NCI-H510A (cell line): Measurements from ENCODE around the gene RAB27B.
A peak's percentile ranks its signal among the peaks of the same experiment; 100 is the strongest.
"Not testable (repeated sequence)": the region's sequence is repeated elsewhere in the genome, so short reads cannot be mapped to it uniquely, and the experiment has no call there.

Source experiments
- DNase-seq: peaks from one replicate; lab custom pipeline; 2025; lab: John Stamatoyannopoulos, UW

The RAB27B gene

GRCh38 chr18:54828281-54828881, at the start of gene RAB27B:
Gene RAB27B, plus strand, starts transcription at chr18:54828477. Its CDS starts 49,109 bp downstream, at chr18:54877586.
- peak; percentile 59 for DNase-seq

GRCh38 chr18:54780285-54780861, 47.9 kb upstream of the RAB27B start:
- DNase-seq, result no peak

DNA sequence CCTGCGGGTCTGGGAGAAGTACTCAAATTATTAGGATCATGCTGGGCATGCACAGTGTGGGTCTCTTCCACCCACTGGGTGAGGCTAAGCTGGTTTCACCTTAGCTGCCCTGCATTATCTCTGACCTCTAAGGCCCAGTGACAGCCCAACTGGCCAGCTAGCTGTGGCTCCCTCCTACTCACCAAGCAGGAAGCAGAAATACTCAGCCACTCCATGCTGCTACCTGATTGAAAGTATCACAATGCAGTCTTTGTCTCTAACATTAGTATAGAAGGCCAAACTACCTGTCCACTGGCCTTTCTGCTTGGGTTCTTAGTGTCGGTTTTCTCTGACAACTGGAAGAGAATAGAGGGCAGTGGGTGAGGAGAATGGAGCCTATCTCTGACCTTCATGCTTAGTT, 47.3 kb upstream of the RAB27B start:
- no peak for DNase-seq

GRCh38 chr18:54783139-54783538, 45.1 kb upstream of the RAB27B start:
- DNase-seq, result no peak

DNA sequence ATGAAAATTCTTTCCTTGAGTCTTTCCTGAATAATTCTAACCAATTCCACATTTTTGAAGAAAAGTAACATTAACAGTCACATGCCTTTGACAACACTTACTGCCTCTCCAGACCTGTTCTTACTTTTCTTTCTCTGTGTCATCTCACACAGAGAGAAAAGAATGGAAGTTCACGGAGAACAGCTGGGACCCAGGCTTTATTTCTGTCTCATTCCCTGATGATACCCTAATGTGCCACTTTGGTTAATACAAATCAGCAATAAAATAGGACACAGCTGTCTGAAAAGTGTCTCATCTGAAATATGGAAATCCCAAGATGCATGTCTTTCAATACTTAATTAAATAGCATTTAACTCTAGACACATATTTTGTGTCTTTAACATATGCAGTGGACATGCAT, 42.1 kb upstream of the RAB27B start:
- DNase-seq, result no peak

DNA sequence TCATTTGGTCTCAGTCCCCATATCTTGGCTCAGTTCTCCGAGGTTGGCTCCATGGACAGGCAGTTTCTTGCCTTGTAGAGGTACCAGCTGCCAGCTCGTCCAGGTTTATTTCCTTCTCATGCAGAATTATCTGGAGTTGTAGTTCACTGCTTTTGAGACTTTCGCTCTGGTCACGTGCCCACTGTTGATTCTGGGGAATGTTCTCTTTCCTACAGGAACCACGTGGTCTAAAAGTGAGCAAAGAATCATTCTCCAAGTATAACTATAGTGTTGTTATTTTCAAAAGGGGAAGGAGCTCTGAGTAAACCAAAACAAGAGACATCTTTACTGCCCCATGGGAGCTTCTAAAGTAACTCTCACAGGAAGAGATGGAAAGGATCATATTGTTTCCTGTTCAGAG, 41.2 kb upstream of the RAB27B start:
- no peak for DNase-seq

DNA sequence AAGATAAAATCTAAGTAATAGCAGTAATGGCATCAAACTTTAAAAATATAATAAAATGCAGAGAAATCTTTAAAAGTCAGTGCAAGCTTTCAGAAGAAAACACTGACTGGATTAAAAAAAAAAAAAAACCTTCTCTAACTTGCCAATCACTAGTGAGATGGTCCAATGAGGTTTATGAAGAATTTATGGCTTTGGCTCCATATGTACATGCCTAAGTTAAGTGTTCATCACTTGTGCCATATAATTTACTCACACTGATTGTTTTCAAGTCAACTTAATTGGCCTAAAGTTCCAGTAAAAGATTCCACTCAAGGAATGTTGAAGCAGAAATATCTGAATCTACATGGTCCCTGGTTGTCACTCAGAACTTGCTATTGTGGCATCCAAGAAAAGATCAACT, 40.7 kb upstream of the RAB27B start:
- DNase-seq, result no peak

GRCh38 chr18:54790109-54790508, 38.2 kb upstream of the RAB27B start:
- DNase-seq, result no peak

DNA sequence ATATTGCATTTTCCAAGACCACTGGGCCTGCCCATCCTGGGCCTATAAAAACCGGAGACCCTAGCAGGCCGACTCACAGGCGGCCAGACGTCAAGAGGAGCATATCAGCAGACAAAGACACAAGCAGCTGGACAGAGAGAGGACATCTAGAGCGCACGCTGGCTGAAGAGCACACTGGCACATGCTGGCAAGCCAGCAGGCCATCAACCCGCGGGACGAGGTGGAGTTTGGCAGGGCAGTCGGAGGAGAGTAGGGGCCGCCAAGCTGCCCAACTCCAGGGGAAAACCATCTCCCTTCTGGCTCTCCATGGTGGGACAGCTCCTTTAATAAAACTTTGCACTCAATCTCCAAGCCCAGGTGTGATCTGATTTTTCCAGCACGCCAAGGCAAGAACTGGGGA, 36.6 kb upstream of the RAB27B start:
- DNase-seq, result no peak

DNA sequence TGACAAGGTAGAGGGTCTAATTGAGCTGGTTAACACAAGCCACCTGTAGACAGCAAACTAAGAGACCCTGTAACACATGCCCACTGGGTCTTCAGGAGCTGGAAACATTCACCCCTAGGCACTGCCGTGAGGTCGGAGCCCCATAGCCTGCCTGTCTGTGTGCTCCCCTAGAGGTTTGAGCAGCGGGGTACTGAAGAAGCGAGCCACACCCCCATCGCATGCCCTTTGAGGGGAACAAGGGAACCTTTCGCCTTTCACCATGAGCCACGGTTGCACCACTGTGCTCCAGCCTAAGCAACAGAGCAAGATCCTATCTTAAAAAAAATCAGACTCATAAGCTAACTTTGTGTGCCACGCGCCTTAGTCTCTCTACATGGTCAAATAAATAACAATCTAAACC, 36.2 kb upstream of the RAB27B start:
- no peak for DNase-seq

DNA sequence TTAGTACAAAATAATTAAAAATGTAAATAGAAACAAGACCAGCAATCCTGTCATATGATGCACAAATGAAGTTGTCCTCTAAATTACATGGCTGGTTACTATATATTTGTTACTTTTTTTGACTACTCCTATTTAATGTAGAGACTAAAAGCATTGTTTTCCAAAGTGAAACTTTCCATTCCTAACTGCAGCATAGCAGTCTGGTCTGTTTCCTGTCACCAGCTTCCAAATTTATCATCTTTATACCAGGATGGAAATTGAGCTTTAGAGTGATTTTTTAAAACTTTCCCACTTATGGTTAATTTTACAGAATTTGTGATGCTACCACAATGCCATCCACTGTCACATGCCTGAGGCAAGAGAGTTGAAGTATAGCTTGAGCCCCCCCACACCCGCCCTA, 33.5 kb upstream of the RAB27B start:
- DNase-seq, result no peak

GRCh38 chr18:54798186-54798585, 30.1 kb upstream of the RAB27B start:
- DNase-seq, result no peak

DNA sequence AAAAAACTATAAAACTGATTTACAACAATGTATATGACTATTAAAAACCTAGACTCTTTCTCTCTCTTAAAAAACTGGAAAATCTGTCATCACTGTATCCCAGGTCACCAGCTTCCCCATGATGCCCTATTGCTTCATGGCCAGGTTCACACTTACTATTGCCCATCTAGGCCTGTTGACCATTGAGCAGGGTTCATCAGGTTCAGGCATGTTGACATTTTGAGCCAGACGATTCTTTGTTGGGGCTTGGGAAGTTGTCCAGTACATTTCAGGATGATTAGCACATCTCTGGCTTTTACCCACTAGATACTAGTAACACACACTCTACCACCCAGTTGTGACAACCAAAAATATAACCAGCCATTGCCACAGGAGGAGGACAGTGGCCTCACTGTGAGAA, 26.9 kb upstream of the RAB27B start:
- DNase-seq, result no peak

DNA sequence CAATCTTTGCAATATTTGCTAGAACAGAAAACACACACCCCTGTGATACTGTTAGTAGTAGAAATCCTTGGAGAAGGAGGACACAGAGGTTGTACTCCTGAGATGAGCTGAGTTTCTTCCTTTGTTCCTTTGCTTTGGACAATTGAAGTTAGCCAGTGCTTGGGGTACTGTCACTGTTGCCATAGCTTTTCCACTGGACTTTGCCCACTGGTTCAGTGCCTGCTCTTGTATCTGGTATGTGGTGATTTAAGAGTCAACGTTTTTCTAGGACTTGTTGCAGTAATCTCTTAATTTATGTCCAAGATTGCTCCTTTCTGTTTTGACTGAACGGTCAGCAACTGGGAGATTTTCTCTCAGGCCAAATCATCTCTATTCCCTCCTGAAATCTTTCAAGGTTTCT, 26.1 kb upstream of the RAB27B start:
- DNase-seq, result no peak

GRCh38 chr18:54802686-54803395, 25.4 kb upstream of the RAB27B start:
- DNase-seq, result no peak

DNA sequence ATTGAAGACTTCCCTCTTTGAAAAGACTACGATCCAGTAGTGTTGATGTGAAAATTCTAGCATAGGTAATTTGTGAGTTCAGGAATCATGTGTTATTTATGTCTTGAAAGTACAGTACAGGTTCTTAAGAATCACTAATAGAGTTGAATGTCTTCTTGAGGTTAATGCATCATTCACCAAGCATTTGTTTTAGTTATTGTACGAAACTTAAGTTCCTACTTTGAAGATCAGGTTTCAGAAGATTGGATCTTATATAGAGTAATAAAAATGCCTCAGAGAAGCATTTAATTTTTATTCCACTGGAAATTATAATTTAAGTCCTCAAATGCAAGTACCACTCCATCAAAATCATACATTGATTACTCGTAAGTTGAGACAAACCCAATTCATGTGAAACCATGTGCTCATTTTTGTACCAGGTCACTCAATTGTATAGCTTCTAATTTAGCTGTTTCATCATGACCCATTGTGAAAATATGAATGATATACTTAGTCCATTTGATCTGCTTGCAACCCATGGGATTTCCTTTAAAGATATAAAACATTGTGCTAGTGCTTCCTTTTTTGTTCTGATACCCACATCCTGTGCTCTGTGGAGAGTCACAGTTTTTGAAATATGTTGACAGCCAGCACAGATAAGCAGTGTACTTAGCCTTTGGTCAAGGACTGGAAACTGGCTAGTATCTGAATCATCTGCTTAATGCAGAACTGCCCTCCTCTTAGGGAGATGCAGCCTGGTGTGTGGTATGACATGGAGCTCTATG, 22.5 kb upstream of the RAB27B start:
- DNase-seq, result no peak

DNA sequence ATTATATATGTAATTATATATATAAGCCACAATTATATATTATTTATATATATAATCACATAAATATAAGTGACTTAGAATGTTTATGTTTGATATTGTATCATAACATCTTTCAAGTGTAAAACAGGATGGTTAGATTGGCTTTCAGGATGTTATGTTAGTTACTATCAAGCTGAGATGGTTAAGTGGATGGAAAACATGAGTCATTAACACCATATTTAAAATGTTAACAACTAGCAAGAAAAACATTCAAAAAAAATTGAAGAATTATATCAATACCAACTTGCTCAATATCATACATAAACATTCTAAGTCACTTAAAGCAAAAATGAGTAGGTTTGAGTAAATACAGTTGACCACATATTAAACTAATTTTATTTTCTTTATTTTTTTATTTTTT, 21.8 kb upstream of the RAB27B start:
- DNase-seq, result no peak

DNA sequence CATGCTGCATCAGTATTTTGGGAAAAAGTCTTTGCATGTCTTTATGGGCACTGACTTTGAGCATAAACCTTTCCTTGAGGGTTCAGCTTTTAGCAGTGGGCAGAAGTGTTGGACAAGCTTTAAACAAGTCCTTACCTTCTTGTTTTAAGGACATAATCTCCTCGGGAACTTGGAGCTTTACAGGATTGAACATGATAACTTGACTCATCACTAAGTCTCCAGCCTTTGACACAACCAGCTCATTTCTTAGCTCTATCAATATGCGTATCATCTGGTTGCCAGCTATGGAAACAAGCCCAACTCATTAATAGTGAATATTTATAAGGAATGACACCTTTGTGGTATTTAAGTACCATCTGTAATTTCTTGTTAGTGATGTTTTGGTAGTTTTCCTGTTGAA, 21.0 kb upstream of the RAB27B start:
- no peak for DNase-seq

GRCh38 chr18:54810662-54811061, 17.6 kb upstream of the RAB27B start:
- not testable (repeated sequence) for DNase-seq

GRCh38 chr18:54812885-54813284, 15.4 kb upstream of the RAB27B start:
- DNase-seq, result no peak

DNA sequence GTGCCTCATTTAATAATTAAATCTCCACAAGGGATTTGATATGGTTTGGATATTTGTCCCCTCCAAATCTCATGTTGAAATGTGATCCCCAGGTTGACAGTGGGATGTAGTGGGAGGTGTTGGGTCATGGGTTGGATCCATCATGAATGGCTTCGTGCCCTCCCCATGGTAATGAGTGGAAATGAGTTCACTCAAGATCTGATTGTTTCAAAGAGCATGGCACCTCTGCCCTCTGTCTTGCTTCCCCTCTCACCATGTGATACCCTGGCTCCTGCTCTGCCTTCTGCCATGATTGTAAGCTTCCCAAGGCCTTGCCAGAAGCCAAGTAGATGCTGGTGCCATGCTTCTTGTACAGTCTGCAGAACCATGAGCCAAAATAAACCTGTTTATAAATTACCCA, 15.0 kb upstream of the RAB27B start:
- no peak for DNase-seq

DNA sequence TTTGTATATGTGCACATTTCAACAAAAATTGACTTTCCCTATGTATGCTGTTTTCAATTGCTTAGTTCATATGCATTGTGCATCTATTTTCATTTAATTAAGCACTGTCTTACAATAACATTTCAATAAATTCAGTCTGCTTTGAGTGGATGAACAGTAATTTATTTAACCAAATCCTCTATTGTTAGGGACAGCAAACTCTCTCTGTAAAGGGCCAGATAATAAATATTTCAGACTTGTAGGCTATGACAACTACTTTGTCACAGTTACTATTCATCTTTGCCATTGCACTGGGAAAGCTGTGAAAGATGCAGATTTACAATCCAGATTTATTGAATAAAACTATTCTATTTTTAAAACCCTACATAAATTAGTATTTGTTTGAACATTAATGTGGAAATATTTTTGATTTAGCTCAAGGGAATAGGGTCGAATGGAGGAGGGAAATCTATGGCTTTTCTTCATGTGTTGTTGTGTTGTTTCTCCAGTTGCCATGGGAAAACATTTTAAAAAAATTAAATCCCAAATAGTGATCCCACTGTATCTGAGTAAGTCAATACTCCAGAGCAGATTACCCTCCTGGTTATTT, 14.2 kb upstream of the RAB27B start:
- DNase-seq, result no peak

- DNase-seq, result no peak
Observed at GRCh38 chr18:54815086-54815485, 13.2 kb upstream of the RAB27B start.
